Activated CD8-positive, alpha-beta T cell treated with anti-CD3 and anti-CD28 coated beads, Interleukin-2, amount 10 ng/mL, durations not matched to agents 7 days and 5 days (primary cell): Measurements from ENCODE around the gene RILPL2. TPM values are rescaled to one million over a fixed set of nuclear protein-coding genes. Genes with fewer than 3 reads are reported as not detected.
"Not testable (repeated sequence)": the region's sequence is repeated elsewhere in the genome, so short reads cannot be mapped to it uniquely, and the experiment has no call there.

ENCODE experiments used
- ATAC-seq: fragments of 150-1000 bp; cut with Tn5 transposase; one replicate; pipeline ENCODE4 v1.10.0; 2021; ENCODE audit warnings: moderate library complexity
- CTCF ChIA-PET: fragments of 350-600 bp; sonication (Branson Sonifier 250); formaldehyde crosslinking; loops from one replicate; lab custom pipeline; 2021; ENCODE audit warnings: antibody characterized with exemption; lab: Charles Lee
- POLR2A ChIA-PET: fragments of 350-600 bp; sonication (Branson Sonifier 250); formaldehyde crosslinking; loops from one replicate; lab custom pipeline; 2021; ENCODE audit warnings: antibody characterized with exemption; lab: Charles Lee
- DNase-seq: peaks from one replicate; pipeline ENCODE4 v3.0.0-alpha.2; 2020
- H3K27ac Mint-ChIP-seq: one replicate; pipeline ENCODE4 v1.8.0; 2021; ENCODE audit warnings: mild to moderate bottlenecking, mixed read lengths
- H3K27me3 Mint-ChIP-seq: one replicate; pipeline ENCODE4 v1.8.0; 2021; ENCODE audit warnings: low read depth, mixed read lengths
- H3K36me3 Mint-ChIP-seq: one replicate; pipeline ENCODE4 v1.8.0; 2021; ENCODE audit warnings: low read depth, mixed read lengths
- H3K4me1 Mint-ChIP-seq: one replicate; pipeline ENCODE4 v1.8.0; 2021; ENCODE audit warnings: low read depth, mixed read lengths
- H3K4me3 Mint-ChIP-seq: one replicate; pipeline ENCODE4 v1.8.0; 2021; ENCODE audit warnings: mild to moderate bottlenecking, mixed read lengths
- H3K9me3 Mint-ChIP-seq: one replicate; pipeline ENCODE4 v1.8.0; 2022; ENCODE audit warnings: mixed read lengths; ENCODE audit not compliant: insufficient read depth
- total RNA-seq, 2 experiments: library from RNA; stranded (reverse); gene quantifications; one replicate each; pipeline ENCODE4 v1.2.3, GENCODE V29; 2021

Gene RILPL2
- total RNA-seq, 2 experiments from 2014 or later, result 4.7 to 5.1 TPM

DNA sequence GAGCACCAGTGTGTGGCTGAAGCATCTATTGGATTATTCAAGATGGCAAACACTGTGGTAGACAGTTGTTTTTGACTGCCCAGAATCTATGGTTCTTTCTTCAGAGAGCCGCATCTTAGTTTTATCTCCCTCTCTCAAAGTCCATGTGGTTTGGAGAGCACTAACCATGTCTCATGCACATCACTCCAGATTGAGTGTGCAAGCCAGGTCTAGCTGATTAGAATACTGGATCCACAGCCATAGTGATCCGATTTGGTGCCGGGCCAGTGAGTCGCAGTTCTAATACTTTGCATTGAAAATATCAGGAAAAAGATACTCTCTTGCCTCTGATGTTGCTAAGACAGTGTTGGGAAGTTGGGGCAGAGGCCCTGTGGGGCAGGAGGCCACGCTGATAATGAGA is 67.3 kb downstream of the RILPL2 start:
- CTCF ChIA-PET, result no interaction called here
- Mint-ChIP-seq H3K9me3 (no peaks in the 10 kb centered on the region), H3K4me1 (peaks cover 2% of the 10 kb centered on the region), H3K27me3 (no peaks in the 10 kb centered on the region), H3K36me3 (no peaks in the 10 kb centered on the region), H3K4me3 (no peak overlapping the region), H3K27ac (no peak overlapping the region)
- no peak for ATAC-seq
- POLR2A ChIA-PET, result no interaction called here
- DNase-seq, result no peak

DNA sequence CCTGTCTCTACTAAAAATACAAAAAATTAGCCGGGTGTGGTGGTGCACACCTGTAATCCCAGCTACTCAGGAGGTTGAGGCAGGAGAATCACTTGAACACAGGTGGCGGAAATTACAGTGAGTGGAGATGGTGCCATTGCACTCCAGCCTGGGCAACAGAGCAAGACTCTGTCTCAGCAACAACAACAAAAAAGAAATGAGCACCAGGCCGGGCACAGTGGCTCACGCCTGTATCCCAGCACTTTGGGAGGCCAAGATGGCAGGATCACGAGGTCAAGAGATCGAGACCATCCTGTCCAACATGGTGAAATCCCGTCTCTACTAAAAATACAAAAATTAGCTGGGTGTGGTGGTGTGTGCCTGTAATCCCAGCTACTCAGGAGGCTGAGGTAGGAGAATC is 68.1 kb downstream of the RILPL2 start:
- POLR2A ChIA-PET, CTCF ChIA-PET, ATAC-seq, DNase-seq, H3K9me3 Mint-ChIP-seq, H3K27ac Mint-ChIP-seq, H3K27me3 Mint-ChIP-seq, H3K4me3 Mint-ChIP-seq, H3K4me1 Mint-ChIP-seq, H3K36me3 Mint-ChIP-seq: not testable (repeated sequence)

DNA sequence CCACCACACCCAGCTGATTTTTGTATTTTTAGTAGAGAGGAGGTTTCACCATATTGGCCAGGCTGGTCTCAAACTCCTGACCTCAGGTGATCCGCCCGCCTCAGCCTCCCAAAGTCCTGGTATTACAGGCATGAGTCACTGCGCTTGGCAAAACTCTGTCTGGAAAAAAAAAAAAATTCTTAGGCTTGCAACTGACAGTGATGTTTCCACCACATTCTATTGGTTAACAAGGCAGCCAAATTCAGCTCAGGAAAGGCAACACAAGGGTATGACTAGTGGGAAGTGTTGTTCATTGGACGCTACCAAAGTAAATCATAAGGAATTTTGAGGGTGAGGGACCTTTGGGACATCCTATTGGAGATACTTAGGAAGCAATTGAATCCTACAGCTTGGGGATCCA is 69.0 kb downstream of the RILPL2 start:
- H3K27me3 Mint-ChIP-seq, result no peaks in the 10 kb centered on the region
- peaks cover 3% of the 10 kb centered on the region for H3K36me3 Mint-ChIP-seq

More for the DNA sequence above, 69.0 kb downstream of the RILPL2 start:
- CTCF ChIA-PET, result interaction anchor here (3.2 kb wide), 1 partner anchor 17 kb away, joined by 41 read pairs; the partner anchor contains the start of gene KMT5A
- H3K4me3 Mint-ChIP-seq, result no peak overlapping the region
- H3K27ac Mint-ChIP-seq, result no peak overlapping the region
- no peaks in the 10 kb centered on the region for H3K9me3 Mint-ChIP-seq
- DNase-seq, result no peak
- POLR2A ChIA-PET, result no interaction called here
- no peak for ATAC-seq
- peaks cover 12% of the 10 kb centered on the region for H3K4me1 Mint-ChIP-seq

Other genes with a start within 250 kb of the RILPL2 start
- 100 to 1,000 TPM; 148 to 149 TPM for gene MPHOSPH9, start 203.5 kb downstream of the RILPL2 start, total RNA-seq
- gene MTRFR, start 203.2 kb downstream of the RILPL2 start, total RNA-seq, result 10 to 100 TPM; 28.2 to 30.0 TPM
- gene CDK2AP1, start 164.8 kb downstream of the RILPL2 start, total RNA-seq, result 10 to 100 TPM; 58.3 to 58.4 TPM
- gene SBNO1, start 71.8 kb downstream of the RILPL2 start, total RNA-seq, result 10 to 100 TPM; 38.9 to 39.9 TPM
- gene KMT5A, start 52.6 kb downstream of the RILPL2 start, total RNA-seq, result 10 to 100 TPM; 78.5 to 85.1 TPM
- gene SNRNP35, start 21.5 kb upstream of the RILPL2 start, total RNA-seq, result 10 to 100 TPM; 22.9 to 24.1 TPM
- under 1 TPM; 0.91 to 0.92 TPM for gene RILPL1, start 97.0 kb upstream of the RILPL2 start, total RNA-seq
- 100 to 1,000 TPM; 151 to 153 TPM for gene TMED2, start 147.9 kb upstream of the RILPL2 start, total RNA-seq
- gene DDX55, start 165.4 kb upstream of the RILPL2 start, total RNA-seq, result 10 to 100 TPM; 44.7 to 44.8 TPM
- gene EIF2B1, start 197.0 kb upstream of the RILPL2 start, total RNA-seq, result 10 to 100 TPM; 70.2 to 73.6 TPM
- gene GTF2H3, start 197.1 kb upstream of the RILPL2 start, total RNA-seq, result 10 to 100 TPM; 42.9 to 47.0 TPM
- 1 to 10 TPM; 2.9 to 3.4 TPM for gene TCTN2, start 234.4 kb upstream of the RILPL2 start, total RNA-seq